Left lobe of liver (tissue), 2 donors: ENCODE results near the gene MZT2A. TPM values are rescaled to one million over a fixed set of nuclear protein-coding genes. Genes with fewer than 3 reads are reported as not detected.
"Not testable (repeated sequence)": the region's sequence is repeated elsewhere in the genome, so short reads cannot be mapped to it uniquely, and the experiment has no call there.

ENCODE experiments used
- ATAC-seq: fragments of 200-7000 bp; cut with Tn5 transposase; one replicate; pipeline ENCODE4 v1.9.1; 2020; ENCODE audit warnings: mild to moderate bottlenecking, moderate library complexity
- DNase-seq: peaks from one replicate; pipeline ENCODE4 v3.0.0-alpha.2; 2020; ENCODE audit warnings: low spot score
- total RNA-seq: library from RNA; stranded (reverse); gene quantifications from one replicate; pipeline ENCODE4 v1.2.1, GENCODE V29; 2021
- donor health status: DM: no; HTN: no; CAD: no; lungs with moderate emphysema.
- donor health status: DM: no; HTN: yes; CAD: no.

Gene MZT2A
- total RNA-seq, 1 donor from 2014 or later, result 60.2 TPM

GRCh38 chr2:131493199-131493968 lies 1.2 kb upstream of the MZT2A start:
- ATAC-seq (peak; percentile 33), DNase-seq (no peak)

- DNase-seq (peak; percentile 97), ATAC-seq (peak; percentile 87)
These were observed 411 bp upstream of the MZT2A start for GRCh38 chr2:131492418-131493198.

DNA sequence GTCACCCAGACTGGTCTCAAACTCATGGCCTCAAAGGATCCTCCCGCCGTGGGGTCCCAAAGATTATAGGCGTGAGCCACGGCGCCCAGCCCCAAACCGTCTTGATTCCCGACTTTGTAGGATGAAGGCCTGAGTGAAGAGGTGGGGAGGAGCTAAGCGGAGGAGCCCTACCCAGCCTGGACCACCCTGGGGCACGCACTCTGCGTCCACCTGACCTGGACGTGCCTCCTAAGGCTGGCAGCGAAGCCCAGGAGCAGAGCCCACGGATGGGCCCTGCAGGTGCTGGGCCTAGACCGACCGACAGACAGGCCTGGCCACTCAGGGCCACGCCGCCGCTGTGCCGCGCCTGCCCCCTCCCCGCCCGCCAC lies 744 bp downstream of the MZT2A start:
- ATAC-seq, result peak; percentile 11
- DNase-seq, result not testable (repeated sequence)

DNA sequence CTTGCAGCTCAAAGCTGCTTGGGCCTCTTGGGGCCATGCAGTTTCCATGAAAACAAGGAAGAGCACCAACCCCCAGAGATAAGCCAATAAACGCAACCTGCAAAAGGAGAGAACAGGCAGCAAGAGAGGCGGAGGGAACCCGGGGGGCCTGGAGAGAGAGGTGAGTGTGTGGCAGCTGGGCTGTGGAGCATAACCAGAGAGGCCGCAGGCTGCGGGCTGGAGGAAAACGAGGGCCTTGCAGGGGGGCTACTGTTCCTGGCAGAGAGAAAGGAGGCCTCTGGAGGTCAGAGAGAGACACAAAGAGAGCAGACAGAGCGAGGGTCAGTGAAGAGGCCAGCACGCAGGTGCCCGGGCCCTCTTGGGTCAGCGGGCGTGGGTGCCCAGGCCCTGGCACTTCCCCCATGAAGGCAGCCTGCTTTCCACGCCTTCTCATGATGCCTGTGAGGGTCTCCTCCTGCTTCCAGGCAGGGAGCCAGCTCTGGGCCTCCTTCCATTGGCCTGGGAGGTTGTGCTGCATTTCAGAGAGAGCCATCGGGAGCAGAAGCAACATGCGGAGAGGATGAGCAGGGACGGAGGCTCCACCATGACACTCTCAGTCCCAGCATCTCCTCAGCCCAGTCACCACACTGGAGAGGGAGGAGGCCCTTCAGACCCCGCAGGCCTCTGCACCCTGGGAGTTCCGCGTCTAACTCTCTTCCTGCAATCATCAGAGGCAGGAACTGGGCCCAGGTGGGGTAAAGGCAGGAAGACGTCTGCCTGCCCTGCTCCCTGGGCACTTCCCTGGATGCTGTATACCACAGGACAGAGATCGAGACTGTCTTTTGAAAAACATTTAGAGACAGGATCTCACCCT lies 1.4 kb downstream of the MZT2A start:
- not testable (repeated sequence) for ATAC-seq, DNase-seq

DNA sequence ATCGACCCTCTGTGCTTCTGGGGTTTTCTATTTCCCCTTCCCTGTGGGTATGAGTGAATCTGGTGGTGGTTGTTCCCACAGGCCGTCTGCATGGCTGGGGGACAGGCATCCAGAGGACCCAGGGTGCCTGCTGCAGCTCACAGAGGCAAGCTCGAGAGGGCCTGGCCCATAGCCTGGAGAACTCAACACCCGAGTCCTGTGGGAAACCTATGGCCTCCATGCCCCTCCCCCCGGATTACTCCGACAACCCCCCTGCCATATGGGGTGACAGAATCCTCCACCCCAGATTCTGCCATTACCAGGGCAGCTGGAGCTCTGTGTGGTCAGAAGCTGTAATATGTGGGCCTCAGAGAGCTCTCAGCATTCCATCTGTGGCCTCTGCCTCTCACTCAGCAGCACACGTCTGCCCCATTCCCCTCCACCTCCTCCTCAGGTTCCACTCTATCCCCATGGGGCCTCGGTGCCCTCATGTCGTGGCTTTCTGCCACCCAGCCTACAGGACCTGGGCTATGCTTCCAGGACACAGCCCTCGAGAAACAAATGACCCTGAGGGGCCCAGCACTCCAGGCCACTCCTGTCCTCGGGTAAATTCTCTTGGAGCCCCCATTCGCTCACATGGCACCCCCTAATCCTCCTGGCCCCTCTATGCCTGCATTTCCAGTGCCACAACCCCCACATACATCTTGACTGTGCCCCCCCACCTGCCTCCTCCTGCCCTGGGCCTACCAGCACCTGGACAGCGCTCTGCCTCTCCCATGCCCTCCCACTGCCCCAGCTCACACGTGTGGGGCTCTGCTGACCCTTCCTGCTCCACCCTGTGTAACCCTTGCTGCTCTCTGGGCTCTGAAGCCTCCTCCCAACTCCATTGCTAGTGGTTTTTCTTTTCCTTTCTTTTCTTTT lies 3.6 kb downstream of the MZT2A start:
- ATAC-seq, result no peak
- no peak for DNase-seq

GRCh38 chr2:131486201-131486902 lies 5.8 kb downstream of the MZT2A start:
- ATAC-seq, DNase-seq: not testable (repeated sequence)

- not testable (repeated sequence) for DNase-seq, ATAC-seq
These were observed 7.2 kb downstream of the MZT2A start for GRCh38 chr2:131484906-131485460.

GRCh38 chr2:131483981-131484820 lies 8.0 kb downstream of the MZT2A start:
- DNase-seq, ATAC-seq: not testable (repeated sequence)

DNA sequence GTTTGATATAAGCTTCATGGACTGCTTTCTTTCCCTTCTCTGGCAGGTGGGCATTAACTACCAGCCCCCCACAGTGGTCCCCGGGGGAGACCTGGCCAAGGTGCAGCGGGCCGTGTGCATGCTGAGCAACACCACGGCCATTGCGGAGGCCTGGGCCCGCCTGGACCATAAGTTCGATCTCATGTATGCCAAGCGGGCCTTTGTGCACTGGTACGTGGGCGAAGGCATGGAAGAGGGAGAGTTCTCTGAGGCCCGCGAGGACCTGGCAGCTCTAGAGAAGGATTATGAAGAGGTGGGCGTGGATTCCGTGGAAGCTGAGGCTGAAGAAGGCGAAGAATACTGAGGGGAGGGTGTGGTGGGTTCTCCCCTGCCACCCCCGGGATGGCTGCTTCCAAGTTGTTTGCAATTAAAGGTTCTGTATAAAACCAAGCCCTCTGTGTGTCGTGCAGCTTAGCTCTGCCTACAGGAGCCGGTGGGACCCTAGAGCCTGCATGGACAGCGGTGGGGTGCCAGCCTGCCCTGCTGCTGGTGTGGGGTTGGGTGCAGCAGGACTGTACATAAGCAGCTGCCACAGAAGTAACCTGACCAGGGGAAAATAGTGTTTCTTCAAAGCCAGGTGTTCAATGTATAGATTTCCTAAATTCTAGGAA lies 9.6 kb downstream of the MZT2A start:
- DNase-seq, result not testable (repeated sequence)

GRCh38 chr2:131480351-131480750 lies 11.8 kb downstream of the MZT2A start:
- ATAC-seq, result not testable (repeated sequence)
- peak; percentile 18 for DNase-seq

More for the DNA sequence above, 9.6 kb downstream of the MZT2A start:
- not testable (repeated sequence) for ATAC-seq

- not testable (repeated sequence) for DNase-seq
- peak; percentile 91 for ATAC-seq
These were observed 13.2 kb downstream of the MZT2A start for GRCh38 chr2:131478850-131479461.

GRCh38 chr2:131478074-131478849 lies 13.9 kb downstream of the MZT2A start:
- not testable (repeated sequence) for DNase-seq, ATAC-seq

DNA sequence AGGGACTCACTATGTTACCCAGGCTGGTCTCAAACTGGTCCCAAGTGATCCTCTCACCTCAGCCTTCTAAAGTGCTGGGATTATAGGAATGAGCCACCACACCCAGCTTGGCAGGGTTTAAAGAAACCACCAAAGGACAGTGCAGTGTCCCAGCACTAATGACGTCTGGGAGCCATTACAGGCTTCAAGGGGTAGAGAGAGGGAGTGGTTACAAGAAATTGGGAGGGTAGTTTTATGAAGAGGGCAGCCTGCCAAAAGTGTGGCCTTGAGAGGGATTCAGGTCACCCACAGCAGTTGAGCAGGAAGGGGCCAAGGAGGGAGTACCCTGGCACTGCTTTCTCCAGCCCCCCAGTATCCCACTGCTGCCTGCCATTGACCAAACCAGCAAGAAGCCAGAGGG lies 15.0 kb downstream of the MZT2A start:
- ATAC-seq, DNase-seq: not testable (repeated sequence)

DNA sequence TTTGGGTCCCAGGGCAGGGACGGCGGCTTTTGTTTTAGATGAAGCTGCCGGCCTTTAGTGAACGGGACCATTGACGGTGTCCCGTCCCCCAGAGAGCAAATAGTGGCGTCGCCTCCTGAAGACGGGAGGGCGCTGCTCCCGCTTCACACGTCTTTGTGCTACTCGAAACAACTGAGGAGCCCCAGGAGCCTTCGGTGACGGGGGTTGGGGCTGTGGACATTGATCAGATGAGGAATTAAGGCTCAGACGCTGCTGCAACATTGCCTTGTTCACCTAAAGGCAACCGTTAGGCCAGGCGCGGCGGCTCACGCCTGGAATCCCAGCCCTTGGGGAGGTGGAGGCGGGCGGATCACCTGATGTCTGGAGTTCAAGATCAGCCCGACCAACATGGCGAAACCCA lies 15.8 kb downstream of the MZT2A start:
- ATAC-seq, DNase-seq: not testable (repeated sequence)

DNA sequence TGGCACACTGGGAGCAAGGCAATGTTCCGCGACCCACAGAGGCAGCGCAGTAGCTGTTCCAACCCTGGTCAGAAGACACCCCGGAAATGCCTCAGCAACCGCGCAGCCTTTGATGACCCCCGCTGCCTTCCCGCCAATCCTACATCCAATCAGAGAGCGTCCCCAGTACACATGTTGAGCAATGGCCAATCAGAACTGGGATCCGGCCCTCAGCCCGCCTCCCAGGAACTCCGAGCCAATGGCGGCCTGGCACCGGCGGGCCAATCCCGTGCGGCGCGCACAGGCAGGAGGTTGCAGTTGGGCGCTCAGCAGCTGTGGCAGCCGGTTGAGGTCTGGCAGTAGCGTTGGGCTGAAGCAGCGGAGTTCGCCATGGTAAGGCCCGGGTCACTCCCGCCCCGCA lies 16.4 kb downstream of the MZT2A start, which contains the start of gene TUBA3D:
TSS of gene TUBA3D (plus strand) at position 289 of the 400 bp plus-strand sequence. CDS start at position 370, 81 bp downstream.
- DNase-seq (no peak), ATAC-seq (no peak)

- not testable (repeated sequence) for DNase-seq, ATAC-seq
These were observed 18.9 kb downstream of the MZT2A start for GRCh38 chr2:131473266-131473665.
